GM13976 (cell line): Measurements from ENCODE around the gene CST11.

Experiments
- DNase-seq: peaks from one replicate; pipeline ENCODE4 v3.0.0; 2012; ENCODE audit warnings: low spot score
- in situ Hi-C: fragments of 300-500 bp; cut with MboI; formaldehyde crosslinking; loops from one replicate; pipeline ENCODE4 v1.12.0; 2022; ENCODE audit warnings: low sequenced_read_pairs, mixed read lengths, inconsistent platforms; ENCODE audit not compliant: unreplicated experiment
- TF ChIP-seq, protein P1 (sequence below): IDR thresholded peaks from 2 replicates; pipeline ENCODE4 v1.5.1; 2012; ENCODE audit warnings: borderline replicate concordance, mild to moderate bottlenecking; ENCODE audit not compliant: insufficient read depth; ENCODE audit errors: extremely low read depth, missing control alignments, control extremely low read depth

Gene CST11

DNA sequence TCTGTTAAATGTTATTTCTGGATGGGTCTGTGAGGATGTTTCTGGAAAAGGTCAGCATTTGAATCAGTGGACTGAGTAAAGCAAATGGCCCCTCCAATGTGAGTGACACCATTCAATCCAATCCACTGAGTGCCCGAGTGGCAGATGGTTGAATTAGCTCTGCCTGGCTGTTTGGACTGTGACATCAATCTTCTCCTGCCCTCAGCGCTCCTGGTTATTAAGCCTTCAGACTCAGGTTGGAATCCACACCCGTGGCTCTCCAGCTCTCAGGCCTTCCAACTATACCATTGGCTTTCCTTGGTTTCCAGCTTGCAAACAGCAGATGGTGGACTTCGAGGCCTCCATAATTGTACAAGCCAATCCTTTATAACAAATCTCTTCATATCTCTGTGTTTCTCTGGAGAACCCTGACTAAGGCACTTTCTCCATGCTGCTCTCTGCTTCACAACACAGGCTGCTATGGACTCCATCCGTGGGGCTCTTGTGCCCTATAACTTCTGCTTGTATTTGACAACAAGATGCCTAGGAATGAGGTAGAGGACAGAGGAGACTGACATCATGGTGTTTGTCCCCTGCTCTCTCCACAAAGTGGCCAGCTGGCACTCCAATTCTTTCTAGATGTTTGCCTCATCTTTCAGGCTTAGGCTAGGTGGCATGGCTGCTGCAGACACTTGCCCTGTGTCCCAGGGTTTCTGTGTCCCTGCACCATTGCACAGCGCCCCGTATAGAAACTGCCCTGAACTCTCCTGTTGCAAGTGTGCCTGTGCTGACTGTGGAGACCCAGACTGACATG lies 18.0 kb downstream of the CST11 start:
- in situ Hi-C loops = no loop called here
- DNase-seq = no peak
- TF ChIP-seq, protein P1, sequence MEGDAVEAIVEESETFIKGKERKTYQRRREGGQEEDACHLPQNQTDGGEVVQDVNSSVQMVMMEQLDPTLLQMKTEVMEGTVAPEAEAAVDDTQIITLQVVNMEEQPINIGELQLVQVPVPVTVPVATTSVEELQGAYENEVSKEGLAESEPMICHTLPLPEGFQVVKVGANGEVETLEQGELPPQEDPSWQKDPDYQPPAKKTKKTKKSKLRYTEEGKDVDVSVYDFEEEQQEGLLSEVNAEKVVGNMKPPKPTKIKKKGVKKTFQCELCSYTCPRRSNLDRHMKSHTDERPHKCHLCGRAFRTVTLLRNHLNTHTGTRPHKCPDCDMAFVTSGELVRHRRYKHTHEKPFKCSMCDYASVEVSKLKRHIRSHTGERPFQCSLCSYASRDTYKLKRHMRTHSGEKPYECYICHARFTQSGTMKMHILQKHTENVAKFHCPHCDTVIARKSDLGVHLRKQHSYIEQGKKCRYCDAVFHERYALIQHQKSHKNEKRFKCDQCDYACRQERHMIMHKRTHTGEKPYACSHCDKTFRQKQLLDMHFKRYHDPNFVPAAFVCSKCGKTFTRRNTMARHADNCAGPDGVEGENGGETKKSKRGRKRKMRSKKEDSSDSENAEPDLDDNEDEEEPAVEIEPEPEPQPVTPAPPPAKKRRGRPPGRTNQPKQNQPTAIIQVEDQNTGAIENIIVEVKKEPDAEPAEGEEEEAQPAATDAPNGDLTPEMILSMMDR = no peak

DNA sequence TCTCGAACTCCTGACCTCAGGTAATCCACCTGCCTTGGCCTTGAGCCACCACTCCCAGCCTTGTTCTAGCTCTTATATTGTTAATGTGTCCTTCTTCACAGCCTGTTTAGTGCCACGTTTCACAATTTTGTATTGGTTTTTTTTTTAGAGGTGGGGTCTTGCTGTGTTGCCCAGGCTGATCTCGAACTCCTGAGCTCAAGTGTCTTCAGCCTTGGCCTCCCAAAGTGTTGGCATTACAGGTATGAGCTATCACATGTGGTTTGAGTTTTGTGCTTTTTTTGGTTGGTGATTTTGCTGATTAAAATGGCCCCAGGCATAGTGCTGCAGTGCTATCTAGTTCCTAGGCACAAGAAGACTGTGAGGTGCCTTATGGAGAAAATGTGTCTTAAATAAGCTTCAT lies 19.0 kb downstream of the CST11 start:
- in situ Hi-C loops = no loop called here
- TF ChIP-seq, protein P1 = no peak
- DNase-seq = no peak

DNA sequence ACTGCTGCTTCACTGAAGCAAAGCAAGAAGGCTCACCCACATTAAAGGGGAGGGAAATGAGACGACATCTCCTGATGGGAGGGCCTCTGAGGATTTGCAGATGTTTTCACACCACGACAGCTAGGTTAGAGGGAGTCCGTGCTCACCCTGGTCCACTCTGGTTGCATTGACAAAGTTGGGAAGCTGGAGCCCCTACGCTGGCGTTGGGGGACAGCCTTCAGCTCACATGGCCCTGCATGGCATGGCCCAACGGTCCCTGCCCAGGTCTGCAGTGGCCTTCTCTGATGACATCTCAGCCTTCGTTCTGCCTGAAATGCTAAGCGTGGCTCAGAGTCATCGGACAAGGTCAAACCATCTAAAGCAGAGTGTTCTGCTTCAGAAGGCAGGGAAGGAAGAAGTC lies 27.5 kb downstream of the CST11 start:
- no peak for DNase-seq
- TF ChIP-seq, protein P1 = no peak
- in situ Hi-C loops = no loop called here

DNA sequence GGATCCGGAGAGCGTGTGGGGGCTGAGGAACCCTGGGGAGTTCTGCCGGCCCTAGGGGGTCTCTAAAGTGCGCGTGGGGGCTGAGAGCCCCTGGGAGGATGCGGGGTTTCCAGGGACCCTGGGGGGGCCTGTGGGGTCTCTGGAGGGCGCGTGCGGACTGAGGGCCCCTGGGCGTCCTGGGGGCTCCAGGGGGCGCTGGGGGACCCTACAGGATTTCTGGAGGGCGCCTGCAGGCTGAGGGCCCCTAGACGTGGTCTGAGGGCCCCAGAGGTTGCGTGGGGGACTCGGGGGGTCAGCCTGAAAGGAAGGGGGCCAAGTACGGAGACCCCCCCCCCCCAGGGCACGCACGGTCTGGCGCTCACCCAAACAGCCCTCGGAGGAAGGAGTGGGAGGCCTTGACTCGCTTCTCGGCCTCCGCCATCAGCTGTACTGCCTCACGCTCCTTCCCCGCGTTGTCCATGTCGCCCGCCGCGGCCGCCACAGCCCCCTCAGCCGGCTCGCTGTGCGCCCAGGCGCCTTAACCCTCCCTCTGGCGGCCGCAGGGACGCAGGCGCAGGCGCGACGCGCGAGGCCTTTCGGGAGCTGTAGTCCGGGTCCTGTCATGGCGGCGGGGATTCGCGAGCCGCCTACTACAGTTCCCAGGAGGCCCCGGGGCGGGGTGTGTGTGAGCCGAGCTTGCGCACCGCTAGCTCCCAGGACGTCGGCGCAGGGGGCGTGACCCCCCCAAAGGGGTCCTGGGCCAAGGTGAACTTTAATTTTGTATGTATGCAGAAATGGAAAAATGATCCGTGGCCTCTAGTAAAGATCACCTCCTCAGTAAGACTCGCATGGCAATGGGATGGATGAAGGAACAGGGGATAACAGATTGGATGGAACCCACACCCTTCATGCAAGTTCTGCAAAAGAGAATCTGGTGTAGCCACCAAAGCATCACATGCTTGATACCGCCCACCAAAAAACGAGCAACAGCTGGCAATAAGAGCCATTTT lies 31.4 kb downstream of the CST11 start, which contains the start of gene NAPB:
NAPB (minus strand) TSS at position 546 of the 989 bp plus-strand sequence; CDS start at position 460, 86 bp downstream.
- TF ChIP-seq, protein P1 = peak; percentile 34
- DNase-seq = peak; percentile 96
- in situ Hi-C loops = no loop called here

DNA sequence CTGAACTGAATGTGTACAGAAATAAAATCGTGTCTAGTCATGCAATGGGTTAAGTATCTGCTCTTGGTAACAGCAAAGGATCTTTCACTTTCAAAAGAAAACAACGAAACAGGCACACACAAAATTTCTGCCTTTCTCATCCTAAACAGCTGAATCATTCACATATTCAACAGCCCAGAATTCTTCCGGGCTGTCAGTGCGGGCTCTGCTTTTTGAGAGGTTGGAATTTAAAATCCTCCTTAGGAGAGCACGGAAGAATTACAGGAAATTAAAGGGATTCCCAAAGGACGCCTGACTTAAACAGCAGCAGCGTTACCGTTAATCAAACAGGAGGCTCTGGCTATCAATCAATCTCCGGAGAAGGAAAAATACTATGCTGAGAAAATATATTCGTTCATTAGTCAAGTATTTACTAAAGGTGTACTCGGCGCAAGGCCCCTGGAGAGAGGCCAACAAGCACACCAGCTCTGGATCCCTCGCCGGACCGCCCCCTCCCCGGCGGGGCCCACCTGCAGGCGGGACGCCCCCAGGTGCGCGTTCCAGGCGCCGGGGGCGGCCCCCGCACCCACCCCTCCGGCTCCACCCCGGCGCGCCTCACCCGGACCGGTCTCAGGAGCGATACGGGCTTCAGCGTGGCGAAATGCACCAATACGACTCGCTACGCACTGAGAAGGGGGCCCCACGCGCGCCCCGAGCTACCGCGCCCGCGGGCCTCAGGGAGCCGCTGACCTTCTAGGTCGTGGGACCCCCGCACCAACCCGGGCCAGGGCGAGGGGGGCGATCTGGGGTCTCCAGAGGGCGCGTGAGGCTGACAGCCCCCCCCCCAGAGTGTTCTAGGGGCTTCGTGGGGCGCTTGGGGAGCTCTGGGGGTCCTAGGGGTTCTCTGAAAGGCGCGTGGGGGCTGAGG lies 32.4 kb downstream of the CST11 start:
- TF ChIP-seq, protein P1 = no peak

DNA sequence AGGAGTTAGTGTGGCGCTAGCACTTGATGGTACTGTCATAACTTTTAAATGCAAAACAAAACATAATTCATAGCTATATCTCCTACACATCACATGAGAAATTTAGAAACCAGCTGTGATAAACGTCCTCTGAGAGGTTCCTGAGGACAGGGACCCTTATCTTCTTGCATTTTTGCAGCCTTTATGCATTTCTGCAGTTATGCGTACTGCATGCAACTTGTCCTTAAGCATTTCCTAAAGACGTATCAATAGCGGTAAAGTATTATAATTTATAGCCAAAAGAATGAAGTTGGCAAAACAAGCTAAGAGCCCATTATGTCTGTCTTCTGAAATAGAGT lies 33.0 kb downstream of the CST11 start:
- no peak for DNase-seq
- TF ChIP-seq, protein P1 = no peak
- in situ Hi-C loops = no loop called here

More for the DNA sequence above, 32.4 kb downstream of the CST11 start:
- in situ Hi-C loops = no loop called here
- peak; percentile 63 for DNase-seq
